GM18951 (cell line): ENCODE results near the gene FRS2.

ENCODE experiments used
- POLR2A ChIP-seq: IDR thresholded peaks from 4 replicates; pipeline ENCODE4 v1.6.1; 2011; ENCODE audit warnings: mild to moderate bottlenecking; ENCODE audit not compliant: insufficient read length, insufficient read depth; ENCODE audit errors: extremely low read depth
- in situ Hi-C: fragments of 300-500 bp; cut with MboI; formaldehyde crosslinking; loops from one replicate; pipeline ENCODE4 v1.12.0; 2022; ENCODE audit warnings: low sequenced_read_pairs, mixed read lengths, inconsistent platforms; ENCODE audit not compliant: unreplicated experiment

FRS2 gene

DNA sequence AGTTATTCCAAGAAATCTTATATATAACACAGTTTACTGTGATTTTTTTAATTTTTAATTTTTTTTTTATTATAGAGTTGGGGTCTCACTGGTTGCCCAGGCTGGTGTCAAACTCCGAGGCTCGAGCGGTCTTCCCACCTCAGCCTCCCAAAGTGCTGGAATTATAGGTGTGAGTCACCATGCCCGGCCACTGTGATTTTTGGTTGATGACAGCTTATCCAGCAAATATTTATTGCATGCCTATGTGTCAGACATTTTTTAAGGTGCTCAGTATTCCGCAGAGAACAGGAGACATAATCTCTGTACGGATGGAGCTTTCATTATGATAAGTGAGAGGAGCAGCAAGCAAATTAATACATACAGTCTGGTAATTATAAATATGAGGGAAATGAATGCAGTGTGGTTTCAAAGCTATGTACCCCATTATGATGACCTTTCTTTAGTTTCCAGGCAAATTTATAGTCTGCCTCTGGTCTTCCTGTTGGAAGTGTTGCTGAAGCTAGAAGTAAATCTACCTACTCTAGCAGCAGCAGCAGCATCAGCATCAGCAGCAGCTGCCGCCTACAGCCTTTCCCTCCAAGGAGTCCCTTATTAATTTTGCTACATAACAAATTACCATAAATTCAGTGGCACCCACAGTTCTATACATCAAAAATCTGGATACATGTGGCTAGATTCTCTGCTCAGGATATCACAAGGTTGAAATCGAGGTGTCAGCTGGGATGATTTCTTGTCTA lies 32.3 kb downstream of the FRS2 start:
- TF ChIP-seq POLR2A: no peak
- in situ Hi-C loops: no loop called here

DNA sequence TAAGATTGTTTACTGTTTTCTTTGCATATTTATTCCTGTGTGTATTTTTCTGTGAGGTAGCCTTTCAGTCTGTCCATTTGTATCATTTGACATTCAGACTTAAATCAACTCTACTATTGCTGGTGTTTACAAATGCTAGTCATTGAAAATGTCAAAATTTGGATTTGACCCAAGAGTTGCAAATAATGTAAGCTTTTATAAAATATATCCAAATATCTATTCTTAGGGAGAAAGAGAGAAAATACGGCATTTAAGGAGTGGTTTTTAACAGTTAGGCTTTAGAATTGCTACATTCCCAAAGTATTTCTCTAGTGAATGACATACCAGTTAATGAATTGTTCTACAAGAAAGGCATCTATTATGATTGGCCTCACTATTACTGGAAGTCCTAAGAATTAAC lies 37.9 kb downstream of the FRS2 start:
- TF ChIP-seq POLR2A: no peak
- in situ Hi-C loops: no loop called here

GRCh38 chr12:69508621-69509020 lies 38.4 kb downstream of the FRS2 start:
- in situ Hi-C loops: no loop called here
- no peak for TF ChIP-seq POLR2A

DNA sequence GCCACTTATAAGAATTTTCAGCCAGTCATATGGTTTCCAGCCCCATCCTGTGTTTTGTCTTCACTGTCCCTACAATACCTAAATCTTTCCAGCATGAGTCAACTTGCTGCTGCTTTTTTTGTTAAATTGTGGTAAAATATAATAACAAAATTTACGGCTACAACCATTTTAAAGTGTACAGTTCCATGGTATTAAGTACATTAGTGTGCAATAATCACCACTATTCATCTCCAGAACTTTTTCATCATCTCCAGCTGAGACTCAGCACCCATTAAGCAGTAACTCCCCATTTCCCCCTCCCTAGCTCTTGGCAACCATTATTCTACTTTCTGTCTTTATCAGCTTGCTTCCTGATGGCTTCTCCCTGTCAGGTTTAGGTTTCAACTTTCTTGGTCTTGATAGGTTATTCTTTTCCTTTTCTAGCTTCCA lies 39.1 kb downstream of the FRS2 start:
- in situ Hi-C loops: no loop called here

GRCh38 chr12:69509904-69510827 lies 40.0 kb downstream of the FRS2 start:
- no peak for TF ChIP-seq POLR2A
- in situ Hi-C loops: no loop called here

More for the DNA sequence above, 39.1 kb downstream of the FRS2 start:
- no peak for TF ChIP-seq POLR2A

DNA sequence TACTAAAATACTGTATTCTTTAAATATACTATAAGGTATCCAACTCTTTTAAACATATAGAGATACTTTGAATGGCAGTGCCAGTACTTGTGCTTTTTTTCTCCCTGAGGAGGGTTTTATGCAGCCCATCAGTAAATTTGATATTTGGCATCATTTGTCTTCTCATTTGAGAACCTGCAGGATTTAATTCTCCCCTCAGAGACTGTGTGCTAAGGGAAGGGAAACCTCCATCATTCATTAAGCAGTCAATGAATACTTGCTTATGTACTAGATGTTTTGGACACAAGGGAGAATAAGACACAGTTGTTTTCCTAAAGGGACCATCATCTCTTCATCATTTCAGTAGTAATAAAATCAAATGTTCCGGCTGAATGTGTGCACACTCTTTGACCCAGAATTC lies 40.8 kb downstream of the FRS2 start:
- in situ Hi-C loops: no loop called here
- no peak for TF ChIP-seq POLR2A

DNA sequence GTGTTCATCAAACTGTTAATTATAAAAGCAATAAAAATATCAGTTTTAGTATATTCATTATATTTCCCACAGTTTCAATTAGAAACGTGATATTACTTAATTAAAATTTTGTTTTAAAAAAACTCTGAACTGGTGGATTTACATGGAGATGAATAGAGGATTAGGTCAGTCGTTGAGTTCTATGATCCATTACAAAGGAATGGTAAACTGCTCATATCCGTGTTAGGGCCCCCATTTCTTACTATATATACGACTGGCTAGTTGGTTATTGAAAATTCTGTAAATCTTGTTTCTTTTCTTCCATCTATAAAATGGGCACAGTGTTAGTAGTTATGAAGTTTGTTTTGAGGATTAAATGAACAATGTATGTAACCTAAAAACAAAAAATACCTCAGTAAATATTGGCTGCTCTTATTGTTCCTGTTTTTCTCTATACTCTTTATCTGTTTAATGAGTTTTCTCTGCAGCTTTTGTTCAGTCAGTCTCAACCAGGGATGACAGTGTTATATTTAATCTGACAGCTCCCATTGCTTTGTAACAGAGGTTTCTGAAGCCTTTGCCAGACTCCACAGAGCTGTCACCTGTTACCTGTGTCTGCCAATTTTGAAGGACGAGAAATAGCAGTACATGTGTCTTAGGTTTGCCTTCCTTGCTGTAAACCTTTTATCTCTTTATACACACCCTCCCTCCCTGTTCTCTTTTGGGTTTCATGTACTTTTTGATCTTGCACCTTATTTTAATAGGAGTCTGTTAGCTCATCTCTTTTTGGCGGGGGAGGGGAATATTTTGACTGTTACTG lies 41.5 kb downstream of the FRS2 start:
- in situ Hi-C loops: no loop called here
- TF ChIP-seq POLR2A: no peak

DNA sequence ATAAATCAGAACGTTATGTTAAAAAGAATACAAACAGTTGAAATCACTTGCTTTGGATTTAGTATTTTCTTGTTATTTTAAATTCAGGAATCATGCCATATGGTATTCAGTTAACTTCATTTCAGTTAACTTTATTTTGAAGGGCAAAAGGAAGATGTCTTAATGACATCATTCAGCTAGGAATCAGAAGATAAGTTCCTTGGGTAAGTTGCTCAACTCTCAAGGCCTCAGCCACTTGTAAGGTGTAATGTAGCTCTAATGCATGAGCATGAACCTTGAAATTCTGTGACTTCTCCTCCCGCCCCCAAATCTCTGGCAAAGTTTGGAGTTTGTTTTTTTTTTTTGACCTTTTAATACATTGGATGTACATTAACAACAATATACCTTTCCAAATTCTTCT lies 42.6 kb downstream of the FRS2 start:
- no peak for TF ChIP-seq POLR2A
- in situ Hi-C loops: no loop called here

GRCh38 chr12:69513297-69513696 lies 43.1 kb downstream of the FRS2 start:
- no peak for TF ChIP-seq POLR2A
- in situ Hi-C loops: no loop called here

DNA sequence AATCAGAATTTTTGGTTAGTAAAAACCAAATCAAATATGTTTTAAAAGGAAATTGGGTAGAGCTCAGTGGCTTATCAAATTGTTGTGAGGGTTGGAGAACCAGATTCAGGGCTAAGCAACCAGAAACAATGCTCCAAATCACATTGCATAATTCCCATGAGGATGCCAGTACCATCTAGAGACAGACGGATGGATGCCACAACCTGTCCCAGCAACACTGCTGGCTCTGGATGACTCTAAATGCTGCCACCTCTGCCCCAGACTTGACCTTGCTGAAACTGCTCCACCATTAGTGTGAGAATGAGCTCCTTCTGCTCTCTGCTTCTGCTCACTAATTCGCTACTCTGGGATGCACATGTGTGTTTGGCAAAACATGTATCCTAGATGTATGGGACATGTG lies 43.9 kb downstream of the FRS2 start:
- TF ChIP-seq POLR2A: no peak
- in situ Hi-C loops: no loop called here

DNA sequence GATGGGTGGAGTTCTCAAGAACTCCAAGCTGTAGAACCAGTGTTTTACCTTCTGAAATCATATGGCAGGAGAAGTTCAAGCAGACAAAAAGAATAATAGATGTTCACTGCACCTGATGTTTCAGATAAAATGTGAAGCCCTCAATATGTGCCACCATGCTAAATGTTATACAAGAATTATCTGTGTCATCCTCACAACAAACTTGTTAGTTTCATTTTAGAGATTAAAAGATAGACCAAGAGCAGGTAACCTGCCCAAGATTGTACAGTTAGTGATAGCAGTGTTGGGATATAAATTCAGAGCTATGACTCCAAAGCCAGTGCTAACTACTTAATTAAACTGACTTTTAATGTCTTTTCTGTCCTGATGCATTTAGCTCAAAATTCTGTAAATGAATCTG lies 44.7 kb downstream of the FRS2 start:
- no peak for TF ChIP-seq POLR2A
- in situ Hi-C loops: no loop called here

DNA sequence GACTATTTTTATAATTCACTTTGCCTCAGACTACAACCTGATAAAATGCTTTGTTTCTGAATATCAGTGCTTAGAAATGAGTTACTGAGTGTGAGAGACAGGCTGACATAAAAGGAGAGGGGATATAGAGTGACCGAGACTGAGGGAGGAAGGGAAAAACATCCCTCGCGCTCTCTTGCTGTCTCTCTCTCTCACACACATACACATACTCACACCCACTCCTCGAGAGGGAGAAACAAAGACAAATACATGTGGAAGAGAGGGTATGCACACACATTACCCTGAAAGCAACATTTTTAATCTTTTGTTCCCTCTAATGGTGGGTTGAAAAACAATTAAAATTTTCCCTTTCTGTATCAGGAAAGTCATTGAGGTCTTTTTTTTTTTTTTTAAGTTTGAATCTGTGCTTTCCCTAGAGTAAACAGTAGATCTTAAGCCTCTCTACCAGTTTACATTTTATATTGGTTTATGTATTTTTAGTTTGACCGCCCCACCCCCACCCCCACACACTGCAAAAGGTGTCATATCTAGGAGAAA lies 45.3 kb downstream of the FRS2 start:
- no peak for TF ChIP-seq POLR2A
- in situ Hi-C loops: no loop called here

DNA sequence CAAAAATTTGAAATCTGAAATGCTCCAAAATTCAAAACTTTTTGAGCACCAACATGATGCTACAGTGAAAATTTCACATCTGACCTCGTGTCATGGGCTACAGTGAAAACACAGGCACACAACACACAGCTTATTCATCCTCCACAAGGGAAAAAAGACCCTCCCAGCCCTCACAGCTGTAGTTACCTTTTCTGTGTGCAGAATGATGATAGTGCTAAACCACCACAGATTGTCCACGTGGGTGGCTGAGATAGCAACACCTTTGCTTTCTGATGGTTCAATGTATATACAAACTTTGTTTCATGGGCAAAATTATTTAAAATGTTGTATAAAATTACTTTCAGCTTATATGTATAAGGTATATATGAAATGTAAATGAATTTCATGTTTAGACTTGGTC lies 46.8 kb downstream of the FRS2 start:
- in situ Hi-C loops: no loop called here
- TF ChIP-seq POLR2A: no peak

GRCh38 chr12:69517406-69517805 lies 47.2 kb downstream of the FRS2 start:
- in situ Hi-C loops: no loop called here
- no peak for TF ChIP-seq POLR2A
